ENCODE data around the gene TMEM179B. TPM values are rescaled to one million over a fixed set of nuclear protein-coding genes. Genes with fewer than 3 reads are reported as not detected.

Gene TMEM179B
- total and polyA plus RNA-seq, 4 donors, result 21.1 to 81.4 (median 32.7) TPM

- Histone ChIP-seq H3K27me3 (ENCODE audit: control insufficient read depth in 4 of 4, insufficient read depth in 4 of 4, low read length in 3 of 4) (no peaks in the 10 kb centered on the region), H3K9me3 (ENCODE audit: control insufficient read depth in 4 of 4, low read length in 3 of 4) (no peaks in the 10 kb centered on the region), H3K36me3 (ENCODE audit: control insufficient read depth in 4 of 4, insufficient read depth in 3 of 4, low read depth in 1 of 4, low read length in 3 of 4) (peaks cover 6 to 40% (median 20%) of the 10 kb centered on the region in 4 donors), H3K9ac (ENCODE audit: low read depth in 1 of 2, low read length in 2 of 2) (peak within 1 kb of the TSS; percentile 80 to 86), H3K4me3 (ENCODE audit: low read depth in 1 of 3, low read length in 3 of 3) (peak within 1 kb of the TSS; percentile 89 to 97 (median 92)), H3K27ac (ENCODE audit: low read depth in 1 of 2, low read length in 2 of 2) (peak within 1 kb of the TSS; percentile 95 to 97), H3K4me1 (ENCODE audit: control insufficient read depth in 4 of 4, insufficient read depth in 4 of 4, low read length in 3 of 4) (peaks cover 2 to 33% (median 27%) of the 10 kb centered on the region in 4 donors)
- under 1% methylated on average over 65 of the region's 65 CpGs for WGBS
- peak; percentile 84 for TF ChIP-seq REST (IDR thresholded peaks at IDR 0.05)
- peak; percentile 82 for TF ChIP-seq TAF1 (conservative IDR thresholded peaks at IDR 0.05)
- no peak for TF ChIP-seq HNF4G (IDR thresholded peaks at IDR 0.05)
- peak; percentile 53 for TF ChIP-seq ZBTB33 (IDR thresholded peaks at IDR 0.05)
- peak in 1 of 2 donors; percentile 7 for TF ChIP-seq HNF4A (conservative IDR thresholded peaks at IDR 0.05)
- TF ChIP-seq NR2F2 (IDR thresholded peaks at IDR 0.05), result no peak
- no peak for TF ChIP-seq YY1 (IDR thresholded peaks at IDR 0.05)
- peak; percentile 88 for TF ChIP-seq SP1 (IDR thresholded peaks at IDR 0.05)
- TF ChIP-seq GABPA (IDR thresholded peaks at IDR 0.05 in 1 of 2, conservative IDR thresholded peaks at IDR 0.05 in 1 of 2), result peak; percentile 87 to 94
- peak in 1 of 2 donors; percentile 30 for TF ChIP-seq RXRA (IDR thresholded peaks at IDR 0.05)
- TF ChIP-seq ATF3 (IDR thresholded peaks at IDR 0.05), result no peak
- peak in 1 of 2 donors; percentile 19 for TF ChIP-seq EGR1 (IDR thresholded peaks at IDR 0.05; ENCODE audit: low read depth in 2 of 2)
- no peak for TF ChIP-seq MAX (IDR thresholded peaks at IDR 0.05)
- peak; percentile 100 for DNase-seq (ENCODE audit: low spot score)
These were observed 44.5 kb downstream of the TMEM179B start, which contains the start of gene STX5 for GRCh38 chr11:62831520-62832335. Gene STX5, minus strand, starts transcription at chr11:62832051. Its CDS starts 808 bp downstream, at chr11:62831243.

Measured in liver (tissue), 9 donors.